DND-41 (cell line): Measurements from ENCODE around the gene STOX2.

Source experiments
- ATAC-seq: fragments of 200-7000 bp; cut with Tn5 transposase; 3 replicates; pipeline ENCODE4 v1.9.1; 2021; ENCODE audit warnings: low read depth; ENCODE audit not compliant: insufficient read depth
- DNase-seq: peaks from one replicate; pipeline ENCODE4 v3.0.0-alpha.2; 2020
- H2AFZ ChIP-seq: 2 replicates; pipeline ENCODE4 v1.6.0; 2012; ENCODE audit warnings: low read depth, low read length
- H3K27ac ChIP-seq: 2 replicates; pipeline ENCODE4 v1.5.1; 2012; ENCODE audit warnings: low read length, inconsistent platforms
- H3K27me3 ChIP-seq: fragments of 200-600 bp; sonication (generic); 2 replicates; pipeline ENCODE4 v1.6.0; 2012; ENCODE audit warnings: low read length, mild to moderate bottlenecking, inconsistent platforms; ENCODE audit not compliant: insufficient read depth, poor library complexity
- H3K36me3 ChIP-seq: 2 replicates; pipeline ENCODE4 v1.5.1; 2012; ENCODE audit warnings: low read length, inconsistent platforms; ENCODE audit not compliant: insufficient read depth
- H3K4me1 ChIP-seq: 2 replicates; pipeline ENCODE4 v1.5.1; 2012; ENCODE audit warnings: mild to moderate bottlenecking, low read length; ENCODE audit not compliant: insufficient read depth
- H3K4me2 ChIP-seq: 2 replicates; pipeline ENCODE4 v1.6.0; 2012; ENCODE audit warnings: mild to moderate bottlenecking, moderate library complexity, low read length, inconsistent platforms; ENCODE audit not compliant: insufficient read depth
- H3K4me3 ChIP-seq, 2 experiments: fragments of 200-600 bp in 1 of 2; shearing (Covaris generic) in 1 of 2; 2 replicates each; pipeline ENCODE4 v1.5.1; 2012 to 2016; ENCODE audit warnings: inconsistent platforms in 2 of 2, low read length in 2 of 2, mild to moderate bottlenecking in 2 of 2, low read depth in 1 of 2, moderate library complexity in 1 of 2
- H3K79me2 ChIP-seq: 2 replicates; pipeline ENCODE4 v1.6.0; 2012; ENCODE audit warnings: low read length, inconsistent platforms; ENCODE audit not compliant: insufficient read depth
- H3K9ac ChIP-seq: 2 replicates; pipeline ENCODE4 v1.6.0; 2012; ENCODE audit warnings: low read depth, mild to moderate bottlenecking, inconsistent platforms, low read length, moderate library complexity
- H3K9me3 ChIP-seq: 2 replicates; pipeline ENCODE4 v1.5.1; 2012; ENCODE audit warnings: low read length, moderate library complexity, mild to moderate bottlenecking, inconsistent platforms; ENCODE audit not compliant: insufficient read depth, severe bottlenecking
- H4K20me1 ChIP-seq: 2 replicates; pipeline ENCODE4 v1.6.0; 2012; ENCODE audit warnings: low read length; ENCODE audit not compliant: insufficient read depth
- CTCF ChIP-seq: IDR thresholded peaks from 2 replicates; pipeline ENCODE4 v1.5.1; 2012; ENCODE audit warnings: borderline replicate concordance, low read length, moderate library complexity, mild to moderate bottlenecking; ENCODE audit not compliant: poor library complexity, severe bottlenecking; ENCODE audit errors: extremely low read depth
- EZH2 ChIP-seq: IDR thresholded peaks from 3 replicates; pipeline ENCODE4 v1.6.1; 2012; ENCODE audit warnings: borderline replicate concordance, low read depth, mild to moderate bottlenecking, moderate library complexity, low read length, inconsistent platforms; ENCODE audit not compliant: severe bottlenecking

Gene STOX2

GRCh38 chr4:183909187-183909586 is 4.1 kb downstream of the STOX2 start:
- H3K9ac ChIP-seq, result no peak overlapping the region
- no peaks in the 10 kb centered on the region for H3K9me3 ChIP-seq
- TF ChIP-seq CTCF, result no peak
- no peak for TF ChIP-seq EZH2
- no peak overlapping the region for H3K27ac ChIP-seq
- H3K4me1 ChIP-seq, result no peaks in the 10 kb centered on the region
- H3K4me2 ChIP-seq, result no peak overlapping the region
- no peaks in the 10 kb centered on the region for H3K79me2 ChIP-seq
- no peak overlapping the region for H2AFZ ChIP-seq
- no peaks in the 10 kb centered on the region for H3K36me3 ChIP-seq
- DNase-seq, result no peak
- no peak for ATAC-seq
- H4K20me1 ChIP-seq, result no peaks in the 10 kb centered on the region
- no peak overlapping the region for H3K4me3 ChIP-seq
- H3K27me3 ChIP-seq, result no peaks in the 10 kb centered on the region

GRCh38 chr4:183909801-183910200 is 4.7 kb downstream of the STOX2 start:
- no peak overlapping the region for H3K27ac ChIP-seq
- no peak overlapping the region for H2AFZ ChIP-seq
- H3K4me3 ChIP-seq, result no peak overlapping the region
- DNase-seq (no peak), ATAC-seq (no peak)
- TF ChIP-seq CTCF (no peak), EZH2 (no peak)
- H3K4me1 ChIP-seq, result no peaks in the 10 kb centered on the region
- H3K4me2 ChIP-seq, result no peak overlapping the region
- H3K9ac ChIP-seq, result no peak overlapping the region
- no peaks in the 10 kb centered on the region for H3K27me3 ChIP-seq
- H3K79me2 ChIP-seq, result no peaks in the 10 kb centered on the region
- H3K36me3 ChIP-seq, result no peaks in the 10 kb centered on the region
- no peaks in the 10 kb centered on the region for H3K9me3 ChIP-seq
- no peaks in the 10 kb centered on the region for H4K20me1 ChIP-seq

GRCh38 chr4:183912585-183912984 is 7.5 kb downstream of the STOX2 start:
- ATAC-seq (no peak), DNase-seq (no peak)
- Histone ChIP-seq H3K4me1 (no peaks in the 10 kb centered on the region), H3K4me2 (no peak overlapping the region), H3K27me3 (no peaks in the 10 kb centered on the region), H4K20me1 (no peaks in the 10 kb centered on the region), H3K9ac (no peak overlapping the region), H3K27ac (no peak overlapping the region), H3K9me3 (no peaks in the 10 kb centered on the region), H3K36me3 (no peaks in the 10 kb centered on the region), H2AFZ (no peak overlapping the region), H3K79me2 (no peaks in the 10 kb centered on the region), H3K4me3 (no peak overlapping the region)
- no peak for TF ChIP-seq EZH2
- TF ChIP-seq CTCF, result no peak

- Histone ChIP-seq H3K27me3 (no peaks in the 10 kb centered on the region), H3K36me3 (no peaks in the 10 kb centered on the region), H4K20me1 (no peaks in the 10 kb centered on the region), H3K4me2 (no peak overlapping the region), H3K27ac (no peak overlapping the region), H3K9me3 (no peaks in the 10 kb centered on the region), H3K4me1 (no peaks in the 10 kb centered on the region), H3K9ac (no peak overlapping the region), H3K79me2 (no peaks in the 10 kb centered on the region), H2AFZ (no peak overlapping the region), H3K4me3 (no peak overlapping the region)
- ATAC-seq, result no peak
- no peak for TF ChIP-seq CTCF
- TF ChIP-seq EZH2, result no peak
- DNase-seq, result no peak
Measured at GRCh38 chr4:183915976-183916375, 10.9 kb downstream of the STOX2 start.
